GM21447 (cell line): ENCODE results near the gene SDK2.

Experiments
- ATAC-seq: cut with Tn5 transposase; IDR thresholded peaks from one replicate; pipeline ENCODE4 v1.9.1; 2021; ENCODE audit not compliant: unreplicated experiment

Gene SDK2

DNA sequence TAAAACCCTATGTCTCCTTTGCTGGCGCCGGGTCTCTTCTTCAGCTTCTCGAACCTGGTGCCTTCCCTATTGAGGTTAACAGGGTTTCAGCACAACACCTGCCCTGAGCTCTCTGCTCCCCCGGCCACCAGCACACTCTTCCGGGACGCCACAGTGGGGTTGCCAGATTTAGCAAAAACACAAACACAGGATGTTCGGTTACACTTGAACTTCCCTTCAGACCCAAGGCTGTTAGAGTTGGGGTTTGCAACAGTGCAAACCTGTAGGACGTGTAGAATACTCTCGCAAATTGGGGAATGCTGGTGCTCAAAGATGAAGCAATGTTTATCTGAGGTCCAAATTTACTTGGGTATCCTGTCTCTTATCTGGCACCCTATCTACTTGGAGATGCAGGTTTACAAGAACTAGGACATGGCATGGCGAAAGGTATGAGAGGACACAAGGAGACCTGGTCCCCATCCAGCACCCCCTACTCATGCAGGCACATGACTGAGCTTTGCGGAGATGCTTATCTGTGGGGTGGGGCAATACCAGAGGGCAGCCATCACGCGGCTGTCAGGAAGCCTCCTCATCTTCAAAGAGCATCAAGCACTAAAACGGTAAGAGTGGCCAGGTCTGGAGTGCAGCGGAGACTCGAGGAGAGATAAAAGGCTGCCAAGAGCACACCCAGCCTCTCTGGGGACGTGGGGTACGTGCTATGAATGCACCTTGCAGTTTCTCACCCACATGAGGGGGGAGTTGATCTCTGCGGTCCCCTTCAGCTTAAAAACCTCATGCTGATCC lies 52.8 kb downstream of the SDK2 start:
- peak; percentile 70 for ATAC-seq

- no peak for ATAC-seq
Observed at GRCh38 chr17:73589363-73589980, 54.8 kb downstream of the SDK2 start.

DNA sequence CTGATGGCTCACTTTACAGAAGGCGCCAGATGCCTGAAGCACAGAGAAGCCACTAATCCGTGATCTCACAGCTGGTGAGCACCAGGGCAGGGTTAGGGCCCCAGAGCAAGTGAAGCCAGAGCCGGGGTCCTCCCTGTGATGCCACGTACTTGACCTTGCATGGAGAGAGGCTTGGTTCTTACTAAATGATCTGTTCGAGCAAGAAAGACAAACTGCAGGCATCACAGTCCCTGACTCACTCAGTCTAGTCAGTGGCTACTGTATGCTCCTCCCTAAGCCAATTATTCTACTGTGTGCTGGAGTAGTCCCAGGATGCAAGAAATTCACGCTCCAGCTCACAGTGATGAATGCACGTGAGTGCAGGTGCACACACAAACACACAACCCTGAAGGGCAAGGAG lies 55.4 kb downstream of the SDK2 start:
- no peak for ATAC-seq

DNA sequence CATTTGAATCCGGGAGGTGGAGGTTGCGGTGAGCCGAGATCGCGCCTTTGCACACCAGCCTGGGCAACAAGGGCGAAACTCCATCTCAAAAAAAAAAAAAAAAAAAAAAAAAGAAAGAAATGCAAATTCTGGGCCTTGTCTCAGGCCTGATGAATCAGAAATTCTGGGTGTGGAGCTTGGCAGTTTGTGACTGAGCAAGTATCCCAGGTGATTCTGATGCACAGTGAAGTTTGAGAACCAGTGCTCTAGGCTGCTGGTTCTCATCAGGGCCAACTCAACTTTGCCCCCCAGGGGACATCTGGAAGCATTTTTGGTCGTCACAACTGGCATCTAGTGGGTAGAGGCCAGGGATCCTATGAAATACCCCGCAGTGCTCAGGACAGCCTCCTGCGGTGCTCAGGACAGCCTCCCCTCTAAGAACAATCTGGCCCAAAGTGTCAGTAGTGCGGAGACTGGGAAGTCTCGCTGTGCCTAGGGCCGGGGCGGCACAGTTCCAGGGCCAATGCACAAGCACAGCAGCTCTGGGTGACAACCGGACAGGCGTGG lies 55.9 kb downstream of the SDK2 start:
- no peak for ATAC-seq

DNA sequence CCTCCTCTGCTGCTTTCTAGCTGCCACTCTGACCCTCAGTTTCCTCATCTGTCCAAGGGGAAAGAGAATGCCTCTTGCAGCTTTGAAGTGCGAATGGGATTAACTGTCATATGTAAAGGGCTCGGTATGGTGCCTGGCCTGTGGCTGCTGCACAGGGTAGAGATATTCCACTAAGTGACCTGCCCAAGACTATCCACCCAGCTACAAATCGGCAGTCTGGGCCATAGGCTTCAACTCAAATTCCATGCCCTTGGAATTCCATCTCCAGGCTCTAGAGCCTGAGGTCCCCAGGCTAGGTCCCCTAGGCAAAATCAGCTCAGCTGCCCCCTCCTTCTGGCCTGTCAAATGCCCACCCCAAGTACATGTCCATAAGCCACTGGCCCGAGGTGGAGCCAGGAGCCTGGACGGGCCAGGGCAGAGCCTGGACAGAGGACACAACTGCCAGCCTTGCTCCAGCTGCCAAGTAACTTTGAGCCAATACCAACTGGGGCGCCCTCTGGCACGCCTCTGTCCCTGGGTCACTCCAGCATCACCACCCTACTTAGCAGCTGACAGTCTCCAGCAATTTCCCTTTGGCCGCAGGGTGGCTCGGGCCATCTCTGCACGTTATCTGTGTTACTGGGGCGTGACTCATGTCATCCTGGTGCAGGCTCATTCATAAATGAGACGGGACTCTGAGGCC lies 57.2 kb downstream of the SDK2 start:
- ATAC-seq: no peak

GRCh38 chr17:73586275-73586832 lies 57.9 kb downstream of the SDK2 start:
- no peak for ATAC-seq

- ATAC-seq: no peak
Observed at GRCh38 chr17:73585583-73585982, 58.7 kb downstream of the SDK2 start.

DNA sequence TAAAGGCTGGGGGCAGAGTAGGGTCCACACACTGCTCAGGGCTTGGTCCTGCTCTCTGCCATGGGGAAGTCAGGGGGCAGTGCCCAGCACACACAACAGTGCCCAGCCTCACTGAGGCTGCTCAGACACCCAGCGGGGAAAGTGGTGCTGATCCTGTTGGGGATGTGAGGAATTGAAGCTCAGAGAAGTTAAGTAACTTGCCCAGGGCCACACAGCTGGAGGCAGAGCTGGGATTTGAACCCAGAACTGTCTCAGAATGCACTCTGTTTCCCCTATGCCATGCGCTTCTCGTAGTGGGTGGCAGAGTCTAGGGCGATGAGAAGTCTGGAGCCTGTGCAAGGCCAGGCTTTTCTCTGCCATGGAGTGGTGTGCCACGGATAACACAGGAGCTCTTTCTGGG lies 59.3 kb downstream of the SDK2 start:
- ATAC-seq: no peak

GRCh38 chr17:73584049-73584448 lies 60.2 kb downstream of the SDK2 start:
- no peak for ATAC-seq

GRCh38 chr17:73582821-73583220 lies 61.4 kb downstream of the SDK2 start:
- ATAC-seq: no peak

GRCh38 chr17:73582359-73582758 lies 61.9 kb downstream of the SDK2 start:
- ATAC-seq: no peak

DNA sequence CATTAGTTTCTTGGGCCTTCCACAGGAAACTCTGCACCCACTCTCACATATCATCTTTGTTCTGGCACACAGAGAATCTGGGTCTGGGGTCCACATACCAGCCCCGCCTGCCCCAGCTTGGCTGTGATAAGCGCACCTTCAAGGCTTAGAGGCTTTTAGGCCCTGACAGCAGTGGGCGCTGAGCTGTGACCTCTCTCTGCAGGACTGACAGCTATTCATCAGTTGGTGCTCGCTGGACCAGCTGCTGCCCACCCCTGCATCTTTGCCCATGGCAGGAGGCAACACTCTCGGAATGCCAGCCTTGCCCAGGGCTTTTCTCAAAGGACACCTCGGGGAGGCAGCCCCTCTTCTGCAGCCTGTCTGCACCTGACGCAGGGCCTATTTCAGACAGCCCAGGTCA lies 62.9 kb downstream of the SDK2 start:
- no peak for ATAC-seq

GRCh38 chr17:73580073-73580710 lies 64.1 kb downstream of the SDK2 start:
- ATAC-seq: no peak

GRCh38 chr17:73576556-73577098 lies 67.6 kb downstream of the SDK2 start:
- ATAC-seq: no peak

- ATAC-seq: no peak
Observed at GRCh38 chr17:73575470-73576221, 68.6 kb downstream of the SDK2 start.

DNA sequence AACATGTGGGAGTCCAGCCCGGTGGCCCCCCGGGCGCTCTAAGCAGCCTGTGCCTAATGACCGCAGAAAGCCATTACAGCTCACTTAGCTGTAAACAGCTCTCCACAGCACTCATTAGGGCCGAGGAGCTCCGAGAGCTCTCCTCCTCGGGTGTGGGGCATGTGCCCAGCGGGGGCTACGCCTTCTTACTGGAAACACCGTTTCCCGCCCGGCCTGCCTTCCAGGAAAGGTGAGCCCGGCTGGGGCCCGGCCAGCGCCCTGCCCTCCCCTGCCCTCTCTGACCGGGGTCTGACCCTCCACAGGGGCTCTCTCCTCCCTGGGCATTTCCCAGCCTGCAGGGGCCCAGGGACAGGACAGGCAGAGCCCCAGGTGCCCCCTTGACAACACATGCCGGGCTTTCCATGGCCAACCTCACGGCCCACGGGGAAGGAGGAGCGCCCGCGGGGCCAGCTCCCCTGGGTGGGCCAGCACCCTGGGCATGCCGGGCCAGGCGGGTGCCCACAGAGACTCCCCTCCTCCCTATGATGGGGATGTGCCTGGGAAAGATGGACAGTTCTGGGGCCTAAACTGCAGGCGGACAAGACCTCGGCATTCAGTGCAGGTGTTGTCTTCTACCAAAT lies 72.6 kb downstream of the SDK2 start:
- ATAC-seq: no peak

DNA sequence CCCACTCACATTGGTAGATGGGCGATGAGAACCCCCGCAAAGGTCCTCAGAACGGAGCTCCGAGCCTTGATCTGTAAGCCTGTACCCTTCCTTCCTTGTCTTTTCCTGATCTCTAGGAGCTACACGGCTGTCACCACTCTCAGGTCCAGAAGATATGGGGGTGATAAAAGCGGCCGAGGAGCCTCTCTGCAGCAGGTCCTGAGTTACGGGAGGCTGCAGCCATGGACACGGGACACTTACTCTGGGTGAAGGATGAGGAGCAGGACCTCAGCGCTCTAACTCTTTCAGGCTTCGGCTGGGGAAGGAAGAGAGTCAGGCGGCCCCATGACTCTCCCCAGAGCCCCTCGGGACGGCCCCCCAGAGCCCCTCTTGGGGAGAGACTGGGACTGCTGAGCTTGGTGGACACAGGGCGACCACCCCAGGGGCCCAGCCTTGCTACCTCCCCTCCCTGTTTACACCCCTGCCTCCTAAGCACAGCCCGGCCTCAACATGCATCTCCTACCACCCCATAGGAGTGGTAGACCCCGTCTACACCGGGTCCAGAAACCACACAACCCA lies 74.4 kb downstream of the SDK2 start:
- no peak for ATAC-seq

- ATAC-seq: no peak
Observed at GRCh38 chr17:73568934-73569333, 75.3 kb downstream of the SDK2 start.
